ENCODE results near the gene TMC1. TPM values are rescaled to one million over a fixed set of nuclear protein-coding genes. Genes with fewer than 3 reads are reported as not detected.

Gene TMC1
- total RNA-seq, 1 experiment from 2014 or later = 0.36 TPM

DNA sequence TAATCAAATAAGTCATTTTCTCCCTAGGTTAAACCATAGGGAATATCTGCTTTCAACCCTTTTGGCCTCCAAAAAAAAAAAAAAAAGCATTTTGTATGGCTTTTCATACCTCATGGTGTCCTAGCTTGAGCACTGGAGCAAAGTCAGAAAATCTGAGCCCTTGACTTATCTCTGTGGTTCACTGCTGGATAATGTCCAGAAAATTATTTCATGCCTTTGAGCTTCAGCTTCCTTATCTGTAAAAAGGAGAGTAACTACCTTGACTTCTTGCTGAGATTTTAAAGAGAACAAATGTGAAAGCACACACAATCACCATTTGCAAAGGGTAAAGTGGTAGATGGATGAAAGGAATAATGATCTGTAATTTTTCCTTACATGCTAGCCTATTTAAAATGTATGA lies 265.5 kb downstream of the TMC1 start:
- H3K27ac ChIP-seq (ENCODE audit: low read length) = no peak overlapping the region
- CTCF ChIA-PET = no interaction called here
- H3K36me3 ChIP-seq (ENCODE audit: control insufficient read depth, insufficient read depth, low read length) = no peaks in the 10 kb centered on the region
- intact Hi-C loops (cut with micrococcal nuclease; ENCODE audit: unreplicated experiment) = no loop called here
- TF ChIP-seq TCF7L2 (IDR thresholded peaks at IDR 0.05; ENCODE audit: low read depth, low read length) = no peak
- TF ChIP-seq, protein P1, sequence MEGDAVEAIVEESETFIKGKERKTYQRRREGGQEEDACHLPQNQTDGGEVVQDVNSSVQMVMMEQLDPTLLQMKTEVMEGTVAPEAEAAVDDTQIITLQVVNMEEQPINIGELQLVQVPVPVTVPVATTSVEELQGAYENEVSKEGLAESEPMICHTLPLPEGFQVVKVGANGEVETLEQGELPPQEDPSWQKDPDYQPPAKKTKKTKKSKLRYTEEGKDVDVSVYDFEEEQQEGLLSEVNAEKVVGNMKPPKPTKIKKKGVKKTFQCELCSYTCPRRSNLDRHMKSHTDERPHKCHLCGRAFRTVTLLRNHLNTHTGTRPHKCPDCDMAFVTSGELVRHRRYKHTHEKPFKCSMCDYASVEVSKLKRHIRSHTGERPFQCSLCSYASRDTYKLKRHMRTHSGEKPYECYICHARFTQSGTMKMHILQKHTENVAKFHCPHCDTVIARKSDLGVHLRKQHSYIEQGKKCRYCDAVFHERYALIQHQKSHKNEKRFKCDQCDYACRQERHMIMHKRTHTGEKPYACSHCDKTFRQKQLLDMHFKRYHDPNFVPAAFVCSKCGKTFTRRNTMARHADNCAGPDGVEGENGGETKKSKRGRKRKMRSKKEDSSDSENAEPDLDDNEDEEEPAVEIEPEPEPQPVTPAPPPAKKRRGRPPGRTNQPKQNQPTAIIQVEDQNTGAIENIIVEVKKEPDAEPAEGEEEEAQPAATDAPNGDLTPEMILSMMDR (IDR thresholded peaks at IDR 0.05) = no peak
- in situ Hi-C loops (cut with HindIII; ENCODE audit: low pct_unique_long_range_greater_than_20kb, low sequenced_read_pairs) = no loop called here
- POLR2A ChIA-PET = no interaction called here
- ATAC-seq = no peak
- no peaks in the 10 kb centered on the region for H3K4me1 ChIP-seq (ENCODE audit: control insufficient read depth, insufficient read depth, low read length)
- no peaks in the 10 kb centered on the region for H3K9me3 ChIP-seq (ENCODE audit: control insufficient read depth, insufficient read depth, low read depth, low read length)
- no TSS peak for BruUV-seq (replicated peaks)
- H3K4me3 ChIP-seq (ENCODE audit: low read depth in 2 of 2, low read length in 2 of 2) = no peak overlapping the region
- no peak for DNase-seq (ENCODE audit: low read depth, low spot score)
- H3K27me3 ChIP-seq (ENCODE audit: control insufficient read depth, insufficient read depth, low read length) = no peaks in the 10 kb centered on the region

DNA sequence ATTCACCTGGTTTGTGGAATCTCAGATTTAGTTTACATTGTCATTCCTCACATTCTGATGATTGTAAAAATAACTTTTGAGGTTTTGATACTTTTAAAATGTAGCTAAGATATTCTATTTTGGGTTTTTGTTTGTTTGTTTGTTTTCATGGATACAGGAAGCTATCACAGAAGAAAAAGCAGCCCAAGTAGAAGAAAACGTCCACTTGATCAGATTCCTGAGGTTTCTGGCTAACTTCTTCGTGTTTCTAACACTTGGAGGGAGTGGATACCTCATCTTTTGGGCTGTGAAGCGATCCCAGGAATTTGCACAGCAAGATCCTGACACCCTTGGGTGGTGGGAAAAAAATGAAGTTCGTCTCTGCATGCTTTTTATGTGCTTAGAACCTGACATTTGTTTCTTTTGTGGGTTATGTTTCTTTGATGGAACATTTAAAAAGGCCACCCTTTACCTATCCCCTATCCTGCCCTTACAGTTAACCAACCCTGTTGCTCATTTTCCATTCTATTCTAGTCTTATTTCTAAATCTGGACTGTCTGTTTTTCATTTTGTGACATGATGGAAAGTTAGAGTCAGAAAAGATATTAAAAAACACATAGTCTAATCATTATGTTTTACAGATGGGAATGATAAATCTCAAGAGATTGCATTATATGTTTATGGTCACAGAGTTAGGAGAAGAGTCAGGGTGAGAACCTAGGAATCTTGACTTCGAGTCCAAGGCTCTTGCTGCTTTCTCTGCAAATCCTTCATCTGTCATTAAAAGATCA lies 267.7 kb downstream of the TMC1 start:
- in situ Hi-C loops (cut with HindIII; ENCODE audit: low pct_unique_long_range_greater_than_20kb, low sequenced_read_pairs) (no loop called here), intact Hi-C loops (cut with micrococcal nuclease; ENCODE audit: unreplicated experiment) (no loop called here)
- Histone ChIP-seq H3K36me3 (ENCODE audit: control insufficient read depth, insufficient read depth, low read length) (no peaks in the 10 kb centered on the region), H3K4me1 (ENCODE audit: control insufficient read depth, insufficient read depth, low read length) (no peaks in the 10 kb centered on the region), H3K27ac (ENCODE audit: low read length) (no peak overlapping the region), H3K27me3 (ENCODE audit: control insufficient read depth, insufficient read depth, low read length) (no peaks in the 10 kb centered on the region), H3K4me3 (ENCODE audit: low read depth in 2 of 2, low read length in 2 of 2) (no peak overlapping the region), H3K9me3 (ENCODE audit: control insufficient read depth, insufficient read depth, low read depth, low read length) (no peaks in the 10 kb centered on the region)
- TF ChIP-seq, protein P1 (IDR thresholded peaks at IDR 0.05) = no peak
- TF ChIP-seq POLR2AphosphoS5 (IDR thresholded peaks at IDR 0.05; ENCODE audit: low read depth, low read length) (no peak), SIN3A (IDR thresholded peaks at IDR 0.05; ENCODE audit: borderline replicate concordance, insufficient read depth, low read depth, low read length) (no peak), TCF7L2 (IDR thresholded peaks at IDR 0.05; ENCODE audit: low read depth, low read length) (no peak)
- TF ChIP-seq, protein P2, sequence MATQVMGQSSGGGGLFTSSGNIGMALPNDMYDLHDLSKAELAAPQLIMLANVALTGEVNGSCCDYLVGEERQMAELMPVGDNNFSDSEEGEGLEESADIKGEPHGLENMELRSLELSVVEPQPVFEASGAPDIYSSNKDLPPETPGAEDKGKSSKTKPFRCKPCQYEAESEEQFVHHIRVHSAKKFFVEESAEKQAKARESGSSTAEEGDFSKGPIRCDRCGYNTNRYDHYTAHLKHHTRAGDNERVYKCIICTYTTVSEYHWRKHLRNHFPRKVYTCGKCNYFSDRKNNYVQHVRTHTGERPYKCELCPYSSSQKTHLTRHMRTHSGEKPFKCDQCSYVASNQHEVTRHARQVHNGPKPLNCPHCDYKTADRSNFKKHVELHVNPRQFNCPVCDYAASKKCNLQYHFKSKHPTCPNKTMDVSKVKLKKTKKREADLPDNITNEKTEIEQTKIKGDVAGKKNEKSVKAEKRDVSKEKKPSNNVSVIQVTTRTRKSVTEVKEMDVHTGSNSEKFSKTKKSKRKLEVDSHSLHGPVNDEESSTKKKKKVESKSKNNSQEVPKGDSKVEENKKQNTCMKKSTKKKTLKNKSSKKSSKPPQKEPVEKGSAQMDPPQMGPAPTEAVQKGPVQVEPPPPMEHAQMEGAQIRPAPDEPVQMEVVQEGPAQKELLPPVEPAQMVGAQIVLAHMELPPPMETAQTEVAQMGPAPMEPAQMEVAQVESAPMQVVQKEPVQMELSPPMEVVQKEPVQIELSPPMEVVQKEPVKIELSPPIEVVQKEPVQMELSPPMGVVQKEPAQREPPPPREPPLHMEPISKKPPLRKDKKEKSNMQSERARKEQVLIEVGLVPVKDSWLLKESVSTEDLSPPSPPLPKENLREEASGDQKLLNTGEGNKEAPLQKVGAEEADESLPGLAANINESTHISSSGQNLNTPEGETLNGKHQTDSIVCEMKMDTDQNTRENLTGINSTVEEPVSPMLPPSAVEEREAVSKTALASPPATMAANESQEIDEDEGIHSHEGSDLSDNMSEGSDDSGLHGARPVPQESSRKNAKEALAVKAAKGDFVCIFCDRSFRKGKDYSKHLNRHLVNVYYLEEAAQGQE (IDR thresholded peaks at IDR 0.05; ENCODE audit: insufficient read depth in 1 of 2, low read depth in 2 of 2, low read length in 1 of 2) = no peak
- DNase-seq (ENCODE audit: low read depth, low spot score) (no peak), ATAC-seq (no peak)
- POLR2A ChIA-PET = no interaction called here
- no TSS peak for BruUV-seq (replicated peaks)
- CTCF ChIA-PET = no interaction called here

Data from Panc1 (cell line).